Peyer's patch (tissue), 4 donors: Measurements from ENCODE around the gene NTSR2.

Experiments
- POLR2A ChIP-seq, 2 donors: fragments of 450-650 bp; IDR thresholded peaks; one replicate each; pipeline ENCODE4 v1.5.1; 2017; ENCODE audit warnings: antibody characterized with exemption in 2 of 2, mild to moderate bottlenecking in 2 of 2, moderate library complexity in 2 of 2
- TF ChIP-seq, protein P1 (sequence below), 6 experiments: fragments of 450-650 bp in 4 of 6; fragments of 200-600 bp in 2 of 6; sonication (generic) in 1 of 6; IDR thresholded peaks; one replicate each; pipeline ENCODE4 v1.5.1; 2017 to 2019; ENCODE audit warnings: antibody characterized with exemption in 6 of 6, mild to moderate bottlenecking in 3 of 6, moderate library complexity in 1 of 6

GRCh38 chr2:11613297-11613696 lies 56.7 kb downstream of the NTSR2 start:
- TF ChIP-seq POLR2A (IDR thresholded peaks at IDR 0.05) = no peak
- TF ChIP-seq, protein P1, sequence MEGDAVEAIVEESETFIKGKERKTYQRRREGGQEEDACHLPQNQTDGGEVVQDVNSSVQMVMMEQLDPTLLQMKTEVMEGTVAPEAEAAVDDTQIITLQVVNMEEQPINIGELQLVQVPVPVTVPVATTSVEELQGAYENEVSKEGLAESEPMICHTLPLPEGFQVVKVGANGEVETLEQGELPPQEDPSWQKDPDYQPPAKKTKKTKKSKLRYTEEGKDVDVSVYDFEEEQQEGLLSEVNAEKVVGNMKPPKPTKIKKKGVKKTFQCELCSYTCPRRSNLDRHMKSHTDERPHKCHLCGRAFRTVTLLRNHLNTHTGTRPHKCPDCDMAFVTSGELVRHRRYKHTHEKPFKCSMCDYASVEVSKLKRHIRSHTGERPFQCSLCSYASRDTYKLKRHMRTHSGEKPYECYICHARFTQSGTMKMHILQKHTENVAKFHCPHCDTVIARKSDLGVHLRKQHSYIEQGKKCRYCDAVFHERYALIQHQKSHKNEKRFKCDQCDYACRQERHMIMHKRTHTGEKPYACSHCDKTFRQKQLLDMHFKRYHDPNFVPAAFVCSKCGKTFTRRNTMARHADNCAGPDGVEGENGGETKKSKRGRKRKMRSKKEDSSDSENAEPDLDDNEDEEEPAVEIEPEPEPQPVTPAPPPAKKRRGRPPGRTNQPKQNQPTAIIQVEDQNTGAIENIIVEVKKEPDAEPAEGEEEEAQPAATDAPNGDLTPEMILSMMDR (IDR thresholded peaks at IDR 0.05) = no peak
